Liver (tissue), 9 donors: ENCODE data around the gene KIF26B. TPM values are rescaled to one million over a fixed set of nuclear protein-coding genes. Genes with fewer than 3 reads are reported as not detected.

Source experiments
- DNase-seq: peaks from one replicate; pipeline ENCODE4 v3.0.0-alpha.2; 2017; ENCODE audit warnings: low spot score
- H3K27ac ChIP-seq, 2 donors: one replicate each; pipeline ENCODE4 v1.7.0; 2013; ENCODE audit warnings: inconsistent platforms in 2 of 2, low read length in 2 of 2, control low read depth in 1 of 2, low read depth in 1 of 2, mild to moderate bottlenecking in 1 of 2
- H3K27me3 ChIP-seq, 4 donors: one replicate each; pipeline versions ENCODE4 v1.6.1 to v1.7.0; 2013; ENCODE audit warnings: low read length in 3 of 4, inconsistent platforms in 1 of 4, mild to moderate bottlenecking in 1 of 4, moderate library complexity in 1 of 4; ENCODE audit not compliant: control insufficient read depth in 4 of 4, insufficient read depth in 4 of 4
- H3K36me3 ChIP-seq, 4 donors: one replicate each; pipeline versions ENCODE4 v1.6.1 to v1.7.0; 2013; ENCODE audit warnings: low read length in 3 of 4, mild to moderate bottlenecking in 3 of 4, low read depth in 1 of 4, moderate library complexity in 1 of 4; ENCODE audit not compliant: control insufficient read depth in 4 of 4, insufficient read depth in 3 of 4
- H3K4me1 ChIP-seq, 4 donors: one replicate each; pipeline versions ENCODE4 v1.6.1 to v1.7.0; 2013; ENCODE audit warnings: low read length in 3 of 4, mild to moderate bottlenecking in 3 of 4, moderate library complexity in 1 of 4; ENCODE audit not compliant: control insufficient read depth in 4 of 4, insufficient read depth in 4 of 4
- H3K4me3 ChIP-seq, 3 donors: one replicate each; pipeline versions ENCODE4 v1.6.1 to v1.7.0; 2013; ENCODE audit warnings: low read length in 3 of 3, control low read depth in 1 of 3, low read depth in 1 of 3, mild to moderate bottlenecking in 1 of 3
- H3K9ac ChIP-seq, 2 donors: one replicate each; pipeline ENCODE4 v1.7.0; 2013; ENCODE audit warnings: low read length in 2 of 2, mild to moderate bottlenecking in 2 of 2, moderate library complexity in 2 of 2, control low read depth in 1 of 2, low read depth in 1 of 2
- H3K9me3 ChIP-seq, 4 donors: one replicate each; pipeline versions ENCODE4 v1.6.1 to v1.7.0; 2013; ENCODE audit warnings: low read length in 3 of 4; ENCODE audit not compliant: control insufficient read depth in 4 of 4
- ATF3 ChIP-seq: IDR thresholded peaks from 2 replicates; pipeline ENCODE4 v1.6.1; 2016; ENCODE audit warnings: antibody characterized with exemption
- CTCF ChIP-seq: fragments of 150-350 bp; IDR thresholded peaks from 2 replicates; pipeline ENCODE4 v1.5.1; 2017; ENCODE audit warnings: improper control_type of control experiment, low read depth, low read length; ENCODE audit not compliant: missing input control
- EGR1 ChIP-seq, 2 donors: IDR thresholded peaks; 2 replicates each; pipeline ENCODE4 v1.6.1; 2016 to 2018; ENCODE audit warnings: antibody characterized with exemption in 2 of 2, low read depth in 2 of 2
- FOXA1 ChIP-seq: IDR thresholded peaks from 2 replicates; pipeline ENCODE4 v1.6.1; 2016; ENCODE audit warnings: antibody characterized with exemption
- FOXA2 ChIP-seq: IDR thresholded peaks from 2 replicates; pipeline ENCODE4 v1.6.1; 2016; ENCODE audit warnings: antibody characterized with exemption
- GABPA ChIP-seq, 2 donors: IDR thresholded peaks in 1 of 2; conservative IDR thresholded peaks in 1 of 2; 2 replicates each; pipeline ENCODE4 v1.6.1; 2016; ENCODE audit warnings: antibody characterized with exemption in 2 of 2, mild to moderate bottlenecking in 1 of 2, moderate library complexity in 1 of 2
- HNF4A ChIP-seq, 2 donors: conservative IDR thresholded peaks; 2 replicates each; pipeline ENCODE4 v1.6.1; 2016; ENCODE audit warnings: antibody characterized with exemption in 2 of 2, mild to moderate bottlenecking in 2 of 2
- HNF4G ChIP-seq: IDR thresholded peaks from 2 replicates; pipeline ENCODE4 v1.6.1; 2016; ENCODE audit warnings: antibody characterized with exemption
- JUND ChIP-seq, 2 donors: IDR thresholded peaks; 2 replicates each; pipeline ENCODE4 v1.6.1; 2016; ENCODE audit warnings: antibody characterized with exemption in 2 of 2
- MAX ChIP-seq: IDR thresholded peaks from 2 replicates; pipeline ENCODE4 v1.6.1; 2016; ENCODE audit warnings: antibody characterized with exemption
- NR2F2 ChIP-seq: IDR thresholded peaks from 2 replicates; pipeline ENCODE4 v1.6.1; 2016; ENCODE audit warnings: antibody characterized with exemption
- RAD21 ChIP-seq, 2 donors: IDR thresholded peaks; 2 replicates each; pipeline ENCODE4 v1.6.1; 2016; ENCODE audit warnings: antibody characterized with exemption in 2 of 2, mild to moderate bottlenecking in 2 of 2
- REST ChIP-seq: IDR thresholded peaks from 2 replicates; pipeline ENCODE4 v1.6.1; 2016; ENCODE audit warnings: antibody characterized with exemption, mild to moderate bottlenecking
- RXRA ChIP-seq, 2 donors: IDR thresholded peaks; 2 replicates each; pipeline ENCODE4 v1.6.1; 2017 to 2018; ENCODE audit warnings: antibody characterized with exemption in 2 of 2, mild to moderate bottlenecking in 1 of 2
- SP1 ChIP-seq: IDR thresholded peaks from 2 replicates; pipeline ENCODE4 v1.6.1; 2018; ENCODE audit warnings: antibody characterized with exemption, mild to moderate bottlenecking
- TAF1 ChIP-seq: conservative IDR thresholded peaks from 2 replicates; pipeline ENCODE4 v1.6.1; 2016; ENCODE audit warnings: antibody characterized with exemption, mild to moderate bottlenecking
- YY1 ChIP-seq: IDR thresholded peaks from 2 replicates; pipeline ENCODE4 v1.6.1; 2016; ENCODE audit warnings: antibody characterized with exemption, mild to moderate bottlenecking
- ZBTB33 ChIP-seq: IDR thresholded peaks from 2 replicates; pipeline ENCODE4 v1.6.1; 2016; ENCODE audit warnings: antibody characterized with exemption
- WGBS: extraction: QIAGEN DNeasy Blood & Tissue Kit; methylation state at CpG from one replicate; pipeline ENCODE4 v1.1.7; 2013; 5-methylcytosine and 5-hydroxymethylcytosine counted together
- polyA plus RNA-seq, 2 donors: library from polyadenylated mRNA; stranded (reverse) in 1 of 2; unstranded in 1 of 2; fragments of 200-250 nt in 1 of 2; fragments of >200 nt in 1 of 2; fragmentation: Nextera tagmentation in 1 of 2; extraction: Ambion mirVana in 1 of 2; gene quantifications; one replicate each; pipeline versions ENCODE4 v1.2.1 to v1.2.3, GENCODE V29; 2013 to 2015
- total RNA-seq, 2 donors: library from RNA; depleted of rRNA; stranded (reverse); fragments of >200 nt; gene quantifications; one replicate each; pipeline ENCODE4 v1.2.3, GENCODE V29; 2014
- donor health status: healthy.
- donor health status: healthy.
- donor health status: healthy.
- donor health status: healthy.
- donor health status: healthy.

KIF26B gene
- total and polyA plus RNA-seq, 4 donors, result 0.10 to 1.7 (median 0.34) TPM

GRCh38 chr1:245589906-245590305, 435.1 kb downstream of the KIF26B start (continued):
- no peak for TF ChIP-seq CTCF

- Histone ChIP-seq H3K4me3 (no peak overlapping the region), H3K36me3 (no peaks in the 10 kb centered on the region), H3K27me3 (no peaks in the 10 kb centered on the region), H3K27ac (no peak overlapping the region), H3K4me1 (no peaks in the 10 kb centered on the region), H3K9me3 (no peaks in the 10 kb centered on the region), H3K9ac (no peak overlapping the region)
- no peak for DNase-seq
- TF ChIP-seq FOXA2, result no peak
- no peak for TF ChIP-seq GABPA (IDR thresholded peaks at IDR 0.05 in 1 of 2, conservative IDR thresholded peaks at IDR 0.05 in 1 of 2)
- no peak for TF ChIP-seq HNF4G
- no peak for TF ChIP-seq RAD21 (IDR thresholded peaks at IDR 0.05)
- no peak for TF ChIP-seq FOXA1
- TF ChIP-seq HNF4A (conservative IDR thresholded peaks at IDR 0.05), result no peak
- TF ChIP-seq TAF1, result no peak
- no peak for TF ChIP-seq NR2F2
- no peak for TF ChIP-seq CTCF
- TF ChIP-seq EGR1 (IDR thresholded peaks at IDR 0.05; ENCODE audit: low read depth in 2 of 2), result no peak
- TF ChIP-seq MAX, result no peak
- TF ChIP-seq ZBTB33, result no peak
- no peak for TF ChIP-seq RXRA (IDR thresholded peaks at IDR 0.05)
- TF ChIP-seq ATF3, result no peak
- no peak for TF ChIP-seq YY1
- TF ChIP-seq SP1, result no peak
- no peak for TF ChIP-seq REST
- no peak for TF ChIP-seq JUND (IDR thresholded peaks at IDR 0.05)
- WGBS, result 77% methylated on average over 4 of the region's 4 CpGs
Observed at GRCh38 chr1:245590726-245591125, 435.9 kb downstream of the KIF26B start.
